ENCODE measurements around the gene EFNA1.
A peak's percentile ranks its signal among the peaks of the same experiment; 100 is the strongest.

DNA sequence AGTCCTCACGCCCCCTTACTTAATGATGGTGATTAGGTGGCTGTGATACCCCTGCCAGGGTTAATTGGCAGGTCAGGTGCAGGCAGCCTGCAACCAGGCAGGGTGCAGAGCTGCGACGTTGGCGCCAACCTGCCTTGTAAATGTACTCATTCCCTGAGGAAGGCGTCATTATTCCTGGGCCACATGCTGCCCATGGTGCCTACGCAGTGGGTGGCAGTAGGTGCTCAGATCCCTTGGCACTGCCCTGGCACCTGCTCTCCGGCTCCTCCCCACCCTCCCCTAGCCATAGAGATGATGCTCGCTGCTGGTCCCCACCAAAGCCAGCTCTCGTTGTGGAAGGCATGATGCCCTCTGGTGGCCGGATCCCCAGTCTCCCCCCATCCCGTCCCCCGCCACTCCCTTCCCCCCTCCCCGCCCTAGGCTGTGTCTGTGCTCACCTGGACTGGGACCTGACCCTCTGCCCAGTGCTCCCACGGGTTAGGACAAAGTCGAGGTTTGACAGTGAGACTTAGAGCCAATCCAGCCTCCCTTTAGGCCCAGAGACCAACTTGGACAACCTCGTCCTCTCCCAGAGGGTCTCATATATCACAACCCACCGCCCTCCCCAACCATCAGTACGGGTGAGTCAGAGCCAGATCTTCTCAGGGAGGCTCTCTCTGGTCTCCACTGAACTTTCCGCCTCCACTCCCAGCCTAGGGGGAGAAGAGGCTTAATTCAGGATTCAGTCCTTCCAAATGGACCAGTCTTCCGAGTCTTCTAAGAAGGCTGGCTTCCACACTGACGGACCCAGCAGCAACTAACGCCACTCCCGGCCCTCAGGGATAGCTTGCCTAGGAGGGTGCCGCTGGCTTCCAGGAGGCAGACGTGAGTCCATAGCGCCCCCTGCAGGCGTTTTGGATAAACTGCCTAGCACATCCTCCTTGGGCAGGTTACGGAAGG lies 39.8 kb downstream of the EFNA1 start:
- TF ChIP-seq POLR2AphosphoS5 (IDR thresholded peaks at IDR 0.05; ENCODE audit: borderline replicate concordance, low read depth, low read length) = peak; percentile 33; the same call in 1 of the 2 replicates
- no peak for TF ChIP-seq EZH2 (IDR thresholded peaks at IDR 0.05)

Data from SK-N-MC (cell line).